Neural cell (in vitro differentiated cells): ENCODE measurements around the gene USP30.

Source experiments
- POLR2AphosphoS5 ChIP-seq: IDR thresholded peaks from 2 replicates; pipeline ENCODE4 v1.6.1; 2012
- RAD21 ChIP-seq: fragments of 450-650 bp; conservative IDR thresholded peaks from 2 replicates; pipeline ENCODE4 v1.6.1; 2014; ENCODE audit warnings: antibody characterized with exemption, mild to moderate bottlenecking, moderate library complexity
- TAF1 ChIP-seq: IDR thresholded peaks from 2 replicates; pipeline ENCODE4 v1.6.1; 2012; ENCODE audit warnings: low read depth
- TF ChIP-seq, protein P1 (sequence below): fragments of 450-650 bp; IDR thresholded peaks from 2 replicates; pipeline ENCODE4 v1.5.1; 2014; ENCODE audit warnings: antibody characterized with exemption, mild to moderate bottlenecking, moderate library complexity; ENCODE audit not compliant: poor library complexity, severe bottlenecking
- TF ChIP-seq, protein P2 (sequence below): IDR thresholded peaks from 2 replicates; pipeline ENCODE4 v1.6.1; 2012; ENCODE audit warnings: borderline replicate concordance

DNA sequence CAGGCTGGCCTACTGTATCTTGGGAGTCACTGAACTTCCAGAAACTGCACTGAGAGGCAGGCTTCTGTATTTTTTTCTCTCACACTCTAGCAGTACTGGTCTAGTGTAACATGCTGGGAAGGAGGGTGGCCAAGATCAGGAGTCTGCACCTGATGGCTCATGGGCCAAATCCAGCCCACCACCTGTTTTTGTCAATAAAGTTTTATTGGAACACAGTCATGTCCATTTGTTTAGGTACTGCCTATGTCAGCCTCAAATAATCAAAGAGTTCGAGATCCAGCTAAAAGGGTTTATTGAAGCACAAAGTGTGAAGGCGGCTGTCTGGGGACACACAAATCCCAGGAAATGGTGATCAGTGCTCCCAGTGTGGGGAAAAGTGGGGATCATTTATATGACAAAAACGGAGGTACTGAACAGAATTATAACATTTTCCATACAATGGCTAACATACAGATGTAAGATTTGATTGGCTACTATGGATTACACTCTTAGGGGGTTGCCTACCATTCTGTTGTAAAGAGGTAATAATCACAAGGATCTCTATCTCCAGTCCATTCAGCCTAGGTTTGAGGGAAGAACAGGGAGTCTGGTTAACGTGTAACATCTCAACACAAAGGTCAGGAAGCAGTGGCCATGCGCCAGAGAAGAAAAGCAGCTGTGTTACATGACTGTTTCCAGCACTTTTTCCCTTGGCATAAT is 12.9 kb downstream of the USP30 start:
- TF ChIP-seq, protein P1, sequence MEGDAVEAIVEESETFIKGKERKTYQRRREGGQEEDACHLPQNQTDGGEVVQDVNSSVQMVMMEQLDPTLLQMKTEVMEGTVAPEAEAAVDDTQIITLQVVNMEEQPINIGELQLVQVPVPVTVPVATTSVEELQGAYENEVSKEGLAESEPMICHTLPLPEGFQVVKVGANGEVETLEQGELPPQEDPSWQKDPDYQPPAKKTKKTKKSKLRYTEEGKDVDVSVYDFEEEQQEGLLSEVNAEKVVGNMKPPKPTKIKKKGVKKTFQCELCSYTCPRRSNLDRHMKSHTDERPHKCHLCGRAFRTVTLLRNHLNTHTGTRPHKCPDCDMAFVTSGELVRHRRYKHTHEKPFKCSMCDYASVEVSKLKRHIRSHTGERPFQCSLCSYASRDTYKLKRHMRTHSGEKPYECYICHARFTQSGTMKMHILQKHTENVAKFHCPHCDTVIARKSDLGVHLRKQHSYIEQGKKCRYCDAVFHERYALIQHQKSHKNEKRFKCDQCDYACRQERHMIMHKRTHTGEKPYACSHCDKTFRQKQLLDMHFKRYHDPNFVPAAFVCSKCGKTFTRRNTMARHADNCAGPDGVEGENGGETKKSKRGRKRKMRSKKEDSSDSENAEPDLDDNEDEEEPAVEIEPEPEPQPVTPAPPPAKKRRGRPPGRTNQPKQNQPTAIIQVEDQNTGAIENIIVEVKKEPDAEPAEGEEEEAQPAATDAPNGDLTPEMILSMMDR = no peak
- TF ChIP-seq POLR2AphosphoS5 (no peak), TAF1 (no peak), RAD21 (no peak)
- TF ChIP-seq, protein P2, sequence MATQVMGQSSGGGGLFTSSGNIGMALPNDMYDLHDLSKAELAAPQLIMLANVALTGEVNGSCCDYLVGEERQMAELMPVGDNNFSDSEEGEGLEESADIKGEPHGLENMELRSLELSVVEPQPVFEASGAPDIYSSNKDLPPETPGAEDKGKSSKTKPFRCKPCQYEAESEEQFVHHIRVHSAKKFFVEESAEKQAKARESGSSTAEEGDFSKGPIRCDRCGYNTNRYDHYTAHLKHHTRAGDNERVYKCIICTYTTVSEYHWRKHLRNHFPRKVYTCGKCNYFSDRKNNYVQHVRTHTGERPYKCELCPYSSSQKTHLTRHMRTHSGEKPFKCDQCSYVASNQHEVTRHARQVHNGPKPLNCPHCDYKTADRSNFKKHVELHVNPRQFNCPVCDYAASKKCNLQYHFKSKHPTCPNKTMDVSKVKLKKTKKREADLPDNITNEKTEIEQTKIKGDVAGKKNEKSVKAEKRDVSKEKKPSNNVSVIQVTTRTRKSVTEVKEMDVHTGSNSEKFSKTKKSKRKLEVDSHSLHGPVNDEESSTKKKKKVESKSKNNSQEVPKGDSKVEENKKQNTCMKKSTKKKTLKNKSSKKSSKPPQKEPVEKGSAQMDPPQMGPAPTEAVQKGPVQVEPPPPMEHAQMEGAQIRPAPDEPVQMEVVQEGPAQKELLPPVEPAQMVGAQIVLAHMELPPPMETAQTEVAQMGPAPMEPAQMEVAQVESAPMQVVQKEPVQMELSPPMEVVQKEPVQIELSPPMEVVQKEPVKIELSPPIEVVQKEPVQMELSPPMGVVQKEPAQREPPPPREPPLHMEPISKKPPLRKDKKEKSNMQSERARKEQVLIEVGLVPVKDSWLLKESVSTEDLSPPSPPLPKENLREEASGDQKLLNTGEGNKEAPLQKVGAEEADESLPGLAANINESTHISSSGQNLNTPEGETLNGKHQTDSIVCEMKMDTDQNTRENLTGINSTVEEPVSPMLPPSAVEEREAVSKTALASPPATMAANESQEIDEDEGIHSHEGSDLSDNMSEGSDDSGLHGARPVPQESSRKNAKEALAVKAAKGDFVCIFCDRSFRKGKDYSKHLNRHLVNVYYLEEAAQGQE = no peak
